ENCODE measurements around the gene KIF3A.

GRCh38 chr5:132772291-132773070 is 35.1 kb upstream of the KIF3A start:
- TF ChIP-seq POLR2A (IDR thresholded peaks at IDR 0.05; ENCODE audit: control extremely low read depth in 1 of 2, low read depth in 2 of 2, low read length in 2 of 2) (no peak), BRCA1 (IDR thresholded peaks at IDR 0.05; ENCODE audit: low read depth, low read length) (no peak), PHF8 (conservative IDR thresholded peaks at IDR 0.05; ENCODE audit: low read depth, low read length) (no peak), TCF12 (IDR thresholded peaks at IDR 0.05; ENCODE audit: low read depth, low read length) (no peak)
